Measurements from ENCODE around the gene ZDHHC7.

The ZDHHC7 gene

DNA sequence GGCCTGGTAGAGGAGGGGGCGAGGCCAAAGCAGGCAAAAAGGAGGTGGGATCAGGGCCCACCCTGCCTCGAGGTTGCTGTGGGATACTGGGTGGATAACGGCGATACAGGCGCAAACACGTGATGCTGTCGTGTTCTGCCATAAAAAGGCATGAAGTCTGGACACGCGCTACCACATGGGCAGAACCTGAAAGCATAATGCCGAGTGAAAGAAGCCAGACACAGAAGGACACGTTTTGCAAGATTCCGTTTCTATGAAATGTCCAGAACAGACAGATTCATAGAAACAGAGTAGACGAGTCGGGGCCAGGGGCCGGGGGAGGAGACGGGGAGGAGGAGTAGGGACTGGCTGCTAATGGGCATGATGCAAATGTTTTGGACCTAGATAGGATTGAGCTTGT lies 43.5 kb downstream of the ZDHHC7 start:
- Histone ChIP-seq H3K27ac (ENCODE audit: low read depth, low read length) (no peak overlapping the region), H3K36me3 (ENCODE audit: control insufficient read depth in 1 of 2, insufficient read depth in 2 of 2, low read length in 2 of 2) (no peaks in the 10 kb centered on the region), H3K9ac (ENCODE audit: low read depth in 1 of 2, low read length in 2 of 2) (no peak overlapping the region), H3K4me3 (ENCODE audit: low read depth in 1 of 2, low read length in 2 of 2) (no peak overlapping the region), H3K27me3 (ENCODE audit: control insufficient read depth in 1 of 2, insufficient read depth in 2 of 2, low read length in 2 of 2) (no peaks in the 10 kb centered on the region), H3K4me1 (ENCODE audit: control insufficient read depth in 1 of 2, insufficient read depth in 2 of 2, low read length in 2 of 2) (no peaks in the 10 kb centered on the region), H3K9me3 (ENCODE audit: control insufficient read depth in 1 of 2, low read length in 2 of 2) (no peaks in the 10 kb centered on the region)

DNA sequence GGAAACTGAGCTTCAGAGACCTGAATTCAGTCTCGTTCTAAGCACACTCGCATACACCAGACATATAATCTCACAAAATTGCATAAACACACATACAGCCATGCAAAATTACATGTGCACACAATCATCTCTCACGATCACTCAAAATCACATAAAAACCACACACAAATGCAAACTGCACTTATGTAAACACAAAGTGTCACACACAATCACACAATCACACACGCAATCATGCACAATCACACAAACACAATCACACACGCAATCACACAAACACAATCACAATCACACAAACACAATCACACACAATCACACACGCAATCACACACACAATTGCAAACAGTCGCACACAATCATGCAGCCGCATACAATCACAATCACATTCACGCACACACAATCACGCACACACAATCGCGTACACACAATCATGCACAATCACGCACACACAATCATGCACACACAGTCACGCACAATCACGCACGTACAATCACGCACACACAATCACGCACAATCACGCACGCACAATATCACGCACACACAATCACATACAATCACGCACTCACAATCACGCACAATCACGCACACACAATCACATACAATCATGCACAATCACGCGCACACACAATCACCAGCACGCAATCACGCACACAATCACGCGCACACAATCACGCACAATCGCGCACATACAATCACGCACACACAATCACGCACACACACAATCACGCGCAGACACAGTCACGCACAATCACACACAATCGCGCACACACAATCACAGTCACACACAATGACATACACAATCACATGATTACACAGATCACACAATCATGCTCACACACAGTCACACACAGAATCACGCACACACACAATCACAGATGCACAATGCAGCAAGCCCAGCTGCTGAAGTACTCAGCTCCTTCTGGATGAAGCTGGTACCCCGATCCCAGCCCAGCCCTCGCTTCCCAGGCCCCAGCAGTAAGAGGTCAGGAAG lies 45.6 kb downstream of the ZDHHC7 start:
- Histone ChIP-seq H3K4me3 (ENCODE audit: low read depth in 1 of 2, low read length in 2 of 2) (no peak overlapping the region), H3K36me3 (ENCODE audit: control insufficient read depth in 1 of 2, insufficient read depth in 2 of 2, low read length in 2 of 2) (no peaks in the 10 kb centered on the region), H3K27ac (ENCODE audit: low read depth, low read length) (no peak overlapping the region), H3K27me3 (ENCODE audit: control insufficient read depth in 1 of 2, insufficient read depth in 2 of 2, low read length in 2 of 2) (no peaks in the 10 kb centered on the region), H3K9me3 (ENCODE audit: control insufficient read depth in 1 of 2, low read length in 2 of 2) (no peaks in the 10 kb centered on the region), H3K4me1 (ENCODE audit: control insufficient read depth in 1 of 2, insufficient read depth in 2 of 2, low read length in 2 of 2) (no peaks in the 10 kb centered on the region), H3K9ac (ENCODE audit: low read depth in 1 of 2, low read length in 2 of 2) (no peak overlapping the region)

DNA sequence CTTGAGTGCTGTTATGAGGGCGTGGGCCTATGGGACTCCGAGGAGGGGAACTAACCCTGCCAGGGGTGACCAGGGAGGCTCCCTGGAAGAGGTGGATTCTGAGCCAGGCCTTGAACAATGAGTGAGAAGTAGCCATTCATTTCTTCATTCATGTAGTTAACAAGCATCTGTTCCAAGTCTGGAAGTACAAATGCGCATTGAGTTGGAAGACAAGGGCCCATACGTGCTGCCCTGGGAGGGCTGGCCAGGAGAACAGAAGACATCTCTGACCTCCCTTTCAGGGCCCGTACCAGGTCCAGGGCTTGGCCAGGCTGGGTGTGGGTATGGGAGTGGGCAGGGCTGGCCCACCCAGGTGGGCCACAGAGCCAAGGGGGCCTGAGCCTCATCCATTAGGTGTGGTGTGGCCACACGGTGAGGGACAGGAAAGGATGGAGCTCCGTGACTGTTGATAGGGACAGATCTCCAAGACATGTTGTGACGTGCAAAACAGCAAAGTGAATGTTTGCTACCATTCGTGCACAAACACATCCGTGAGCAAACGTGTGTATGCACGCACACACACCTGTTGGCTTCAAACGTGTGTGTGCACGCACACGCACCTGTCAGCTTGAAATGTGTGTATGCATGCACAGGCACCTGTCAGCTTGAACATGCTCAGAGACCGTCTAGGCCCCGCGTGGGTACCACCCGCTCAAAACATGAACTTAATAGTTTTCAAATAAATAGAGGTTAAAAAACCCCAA lies 46.8 kb downstream of the ZDHHC7 start:
- Histone ChIP-seq H3K4me3 (ENCODE audit: low read depth in 1 of 2, low read length in 2 of 2) (no peak overlapping the region), H3K27ac (ENCODE audit: low read depth, low read length) (no peak overlapping the region), H3K9ac (ENCODE audit: low read depth in 1 of 2, low read length in 2 of 2) (no peak overlapping the region), H3K9me3 (ENCODE audit: control insufficient read depth in 1 of 2, low read length in 2 of 2) (no peaks in the 10 kb centered on the region), H3K27me3 (ENCODE audit: control insufficient read depth in 1 of 2, insufficient read depth in 2 of 2, low read length in 2 of 2) (no peaks in the 10 kb centered on the region), H3K36me3 (ENCODE audit: control insufficient read depth in 1 of 2, insufficient read depth in 2 of 2, low read length in 2 of 2) (no peaks in the 10 kb centered on the region), H3K4me1 (ENCODE audit: control insufficient read depth in 1 of 2, insufficient read depth in 2 of 2, low read length in 2 of 2) (no peaks in the 10 kb centered on the region)

DNA sequence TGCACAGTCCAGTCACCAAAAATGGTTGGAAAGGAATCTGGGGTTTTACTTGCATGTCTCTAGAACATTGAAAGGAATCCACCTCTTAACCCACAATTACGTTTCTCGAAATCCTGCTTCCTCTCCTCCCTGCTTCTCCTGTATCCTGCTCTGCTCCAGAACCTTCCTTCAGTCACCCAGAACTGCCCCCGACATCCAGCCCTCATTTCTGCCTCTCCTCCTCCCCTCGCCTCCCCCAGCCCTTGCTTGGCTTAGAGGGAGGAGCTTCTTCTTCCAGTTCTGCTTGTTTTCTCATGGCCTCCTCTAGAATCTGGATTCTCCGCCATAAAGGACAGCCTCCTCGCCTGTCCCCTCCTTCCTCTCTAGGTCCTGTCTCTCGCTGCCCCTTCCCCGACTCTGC lies 48.3 kb downstream of the ZDHHC7 start:
- Histone ChIP-seq H3K27me3 (ENCODE audit: control insufficient read depth in 1 of 2, insufficient read depth in 2 of 2, low read length in 2 of 2) (no peaks in the 10 kb centered on the region), H3K27ac (ENCODE audit: low read depth, low read length) (no peak overlapping the region), H3K4me3 (ENCODE audit: low read depth in 1 of 2, low read length in 2 of 2) (no peak overlapping the region), H3K9ac (ENCODE audit: low read depth in 1 of 2, low read length in 2 of 2) (no peak overlapping the region), H3K9me3 (ENCODE audit: control insufficient read depth in 1 of 2, low read length in 2 of 2) (no peaks in the 10 kb centered on the region), H3K4me1 (ENCODE audit: control insufficient read depth in 1 of 2, insufficient read depth in 2 of 2, low read length in 2 of 2) (no peaks in the 10 kb centered on the region), H3K36me3 (ENCODE audit: control insufficient read depth in 1 of 2, insufficient read depth in 2 of 2, low read length in 2 of 2) (no peaks in the 10 kb centered on the region)

DNA sequence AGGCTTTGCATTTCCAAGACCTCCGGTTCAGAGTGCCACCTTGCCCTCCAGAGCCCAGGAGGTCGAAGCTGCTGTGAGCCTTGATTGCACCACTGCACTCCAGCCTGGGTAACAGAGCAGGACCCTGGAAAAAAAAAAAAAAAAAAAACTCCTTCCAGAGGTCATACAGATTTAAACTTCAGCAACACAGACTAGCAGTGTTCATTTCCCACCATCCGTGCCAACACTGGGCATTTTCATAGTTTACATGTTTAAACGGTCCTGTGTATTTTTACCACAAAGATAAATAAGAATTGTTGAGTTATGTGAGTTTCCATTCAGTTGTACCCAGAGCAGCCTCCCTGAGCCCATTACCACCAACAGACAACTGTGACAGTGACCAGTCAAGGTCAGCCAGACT lies 50.4 kb downstream of the ZDHHC7 start:
- Histone ChIP-seq H3K36me3 (ENCODE audit: control insufficient read depth in 1 of 2, insufficient read depth in 2 of 2, low read length in 2 of 2) (no peaks in the 10 kb centered on the region), H3K4me3 (ENCODE audit: low read depth in 1 of 2, low read length in 2 of 2) (no peak overlapping the region), H3K27me3 (ENCODE audit: control insufficient read depth in 1 of 2, insufficient read depth in 2 of 2, low read length in 2 of 2) (no peaks in the 10 kb centered on the region), H3K9me3 (ENCODE audit: control insufficient read depth in 1 of 2, low read length in 2 of 2) (no peaks in the 10 kb centered on the region), H3K4me1 (ENCODE audit: control insufficient read depth in 1 of 2, insufficient read depth in 2 of 2, low read length in 2 of 2) (no peaks in the 10 kb centered on the region), H3K9ac (ENCODE audit: low read depth in 1 of 2, low read length in 2 of 2) (no peak overlapping the region), H3K27ac (ENCODE audit: low read depth, low read length) (no peak overlapping the region)

DNA sequence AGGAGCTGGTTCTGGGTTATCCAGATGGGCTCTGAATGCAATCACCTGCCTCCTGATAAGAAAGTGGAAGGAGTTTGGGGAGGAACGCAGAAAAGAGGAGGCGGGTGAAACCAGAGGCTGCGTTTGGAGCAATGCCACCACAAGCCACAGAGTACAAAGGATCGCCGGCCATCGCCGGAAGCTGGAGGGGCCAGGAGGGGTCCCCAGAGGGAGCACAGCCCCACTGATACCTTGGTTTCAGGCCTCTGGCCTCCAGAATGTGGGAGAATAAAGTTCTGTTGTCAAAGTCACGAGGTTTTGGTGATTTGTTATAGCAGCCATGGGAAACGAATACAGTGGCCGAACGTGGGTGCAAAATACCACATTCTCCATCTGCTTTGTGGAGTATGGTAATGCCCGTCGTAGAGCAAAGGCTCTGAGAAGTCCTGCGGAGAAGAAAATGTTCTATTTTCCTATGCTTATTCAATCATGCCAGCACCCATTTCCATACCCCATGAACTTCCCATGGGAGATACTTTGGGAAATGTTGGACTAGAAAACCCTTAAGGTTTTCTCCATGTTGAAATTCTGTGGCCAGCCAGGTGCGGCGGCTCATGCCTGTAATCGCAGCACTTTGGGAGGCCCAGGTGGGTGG lies 51.4 kb downstream of the ZDHHC7 start:
- no peaks in the 10 kb centered on the region for H3K27me3 ChIP-seq (ENCODE audit: control insufficient read depth in 1 of 2, insufficient read depth in 2 of 2, low read length in 2 of 2)
- no peaks in the 10 kb centered on the region for H3K9me3 ChIP-seq (ENCODE audit: control insufficient read depth in 1 of 2, low read length in 2 of 2)
- H3K36me3 ChIP-seq (ENCODE audit: control insufficient read depth in 1 of 2, insufficient read depth in 2 of 2, low read length in 2 of 2), result no peaks in the 10 kb centered on the region
- no peaks in the 10 kb centered on the region for H3K4me1 ChIP-seq (ENCODE audit: control insufficient read depth in 1 of 2, insufficient read depth in 2 of 2, low read length in 2 of 2)
- H3K27ac ChIP-seq (ENCODE audit: low read depth, low read length), result no peak overlapping the region
- no peak overlapping the region for H3K9ac ChIP-seq (ENCODE audit: low read depth in 1 of 2, low read length in 2 of 2)
- no peak overlapping the region for H3K4me3 ChIP-seq (ENCODE audit: low read depth in 1 of 2, low read length in 2 of 2)

DNA sequence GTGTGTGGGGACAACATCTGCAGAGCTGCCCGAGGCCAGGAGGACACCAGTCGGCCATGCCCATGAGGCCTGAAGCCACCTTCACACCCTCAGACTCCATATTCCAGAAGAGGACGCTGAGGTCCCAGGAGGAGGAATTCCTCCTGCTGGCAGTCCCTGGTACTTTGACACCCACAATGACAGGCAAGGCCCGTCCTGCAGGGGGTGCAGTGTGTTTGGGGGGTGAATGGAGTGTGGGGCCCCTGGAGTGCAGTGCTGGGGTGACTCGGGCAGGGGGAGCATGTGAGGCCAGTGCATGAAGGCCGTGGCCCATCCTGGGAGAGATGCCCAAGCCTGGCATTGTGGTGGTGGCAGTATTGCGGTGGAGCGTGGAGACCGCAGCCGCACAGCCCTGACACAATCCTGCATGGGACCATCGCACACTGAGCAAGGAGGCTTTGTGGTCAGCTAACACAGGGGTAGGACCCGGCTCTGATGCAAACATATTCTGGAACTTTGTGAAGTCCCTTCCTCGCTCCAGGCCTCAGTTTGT lies 52.2 kb downstream of the ZDHHC7 start:
- H3K36me3 ChIP-seq (ENCODE audit: control insufficient read depth in 1 of 2, insufficient read depth in 2 of 2, low read length in 2 of 2), result no peaks in the 10 kb centered on the region
- H3K9ac ChIP-seq (ENCODE audit: low read depth in 1 of 2, low read length in 2 of 2), result no peak overlapping the region
- no peak overlapping the region for H3K27ac ChIP-seq (ENCODE audit: low read depth, low read length)
- H3K4me3 ChIP-seq (ENCODE audit: low read depth in 1 of 2, low read length in 2 of 2), result no peak overlapping the region
- H3K27me3 ChIP-seq (ENCODE audit: control insufficient read depth in 1 of 2, insufficient read depth in 2 of 2, low read length in 2 of 2), result no peaks in the 10 kb centered on the region
- H3K4me1 ChIP-seq (ENCODE audit: control insufficient read depth in 1 of 2, insufficient read depth in 2 of 2, low read length in 2 of 2), result no peaks in the 10 kb centered on the region
- no peaks in the 10 kb centered on the region for H3K9me3 ChIP-seq (ENCODE audit: control insufficient read depth in 1 of 2, low read length in 2 of 2)

DNA sequence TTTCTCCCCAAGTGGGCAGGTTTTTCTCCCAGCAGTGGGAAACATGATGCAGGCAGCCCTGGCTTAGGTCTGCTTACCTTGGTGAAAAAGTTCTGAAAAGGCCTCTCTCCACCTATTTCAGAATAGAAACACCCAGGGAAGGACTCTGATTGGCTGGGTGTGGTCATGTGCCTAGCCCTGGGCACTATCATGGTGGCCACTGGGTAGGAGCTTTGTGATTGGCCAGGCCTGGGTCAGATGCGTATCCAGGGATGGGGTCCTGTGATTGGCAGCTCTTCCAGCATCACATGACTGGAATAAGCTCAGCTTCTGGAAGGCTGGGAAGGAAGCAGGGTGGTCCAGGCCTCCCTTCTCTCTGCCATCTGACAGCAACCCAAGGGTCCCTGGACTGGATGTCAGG lies 53.5 kb downstream of the ZDHHC7 start:
- peaks cover 0 to 3% of the 10 kb centered on the region in 2 donors for H3K4me1 ChIP-seq (ENCODE audit: control insufficient read depth in 1 of 2, insufficient read depth in 2 of 2, low read length in 2 of 2)

DNA sequence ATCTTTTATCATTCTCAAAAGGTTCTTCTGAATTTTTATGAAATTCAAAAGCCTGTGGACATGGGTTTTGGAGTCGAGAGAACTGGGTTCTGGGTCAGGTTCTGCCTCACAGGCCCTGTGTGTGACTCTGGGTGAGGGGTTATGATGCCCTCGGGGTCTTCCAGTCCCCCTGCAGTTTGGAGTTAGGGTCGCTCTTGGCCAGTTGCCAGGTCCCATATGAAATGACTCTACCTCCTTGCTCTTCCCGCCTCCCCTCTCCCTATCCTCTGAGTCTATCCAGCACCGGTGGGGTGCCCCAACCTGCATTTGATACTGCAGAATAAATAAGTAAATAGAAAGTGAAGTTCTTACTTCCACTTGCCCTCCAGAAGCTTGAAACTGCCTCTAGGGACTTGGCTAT lies 54.1 kb downstream of the ZDHHC7 start:
- Histone ChIP-seq H3K27ac (ENCODE audit: low read depth, low read length) (no peak overlapping the region), H3K9ac (ENCODE audit: low read depth in 1 of 2, low read length in 2 of 2) (no peak overlapping the region), H3K4me3 (ENCODE audit: low read depth in 1 of 2, low read length in 2 of 2) (no peak overlapping the region), H3K27me3 (ENCODE audit: control insufficient read depth in 1 of 2, insufficient read depth in 2 of 2, low read length in 2 of 2) (no peaks in the 10 kb centered on the region), H3K4me1 (ENCODE audit: control insufficient read depth in 1 of 2, insufficient read depth in 2 of 2, low read length in 2 of 2) (peaks cover 0 to 9% of the 10 kb centered on the region in 2 donors), H3K9me3 (ENCODE audit: control insufficient read depth in 1 of 2, low read length in 2 of 2) (no peaks in the 10 kb centered on the region), H3K36me3 (ENCODE audit: control insufficient read depth in 1 of 2, insufficient read depth in 2 of 2, low read length in 2 of 2) (no peaks in the 10 kb centered on the region)

More for the DNA sequence above, 53.5 kb downstream of the ZDHHC7 start:
- no peaks in the 10 kb centered on the region for H3K27me3 ChIP-seq (ENCODE audit: control insufficient read depth in 1 of 2, insufficient read depth in 2 of 2, low read length in 2 of 2)
- no peaks in the 10 kb centered on the region for H3K9me3 ChIP-seq (ENCODE audit: control insufficient read depth in 1 of 2, low read length in 2 of 2)
- H3K36me3 ChIP-seq (ENCODE audit: control insufficient read depth in 1 of 2, insufficient read depth in 2 of 2, low read length in 2 of 2), result no peaks in the 10 kb centered on the region
- no peak overlapping the region for H3K27ac ChIP-seq (ENCODE audit: low read depth, low read length)
- H3K4me3 ChIP-seq (ENCODE audit: low read depth in 1 of 2, low read length in 2 of 2), result no peak overlapping the region
- H3K9ac ChIP-seq (ENCODE audit: low read depth in 1 of 2, low read length in 2 of 2), result no peak overlapping the region

DNA sequence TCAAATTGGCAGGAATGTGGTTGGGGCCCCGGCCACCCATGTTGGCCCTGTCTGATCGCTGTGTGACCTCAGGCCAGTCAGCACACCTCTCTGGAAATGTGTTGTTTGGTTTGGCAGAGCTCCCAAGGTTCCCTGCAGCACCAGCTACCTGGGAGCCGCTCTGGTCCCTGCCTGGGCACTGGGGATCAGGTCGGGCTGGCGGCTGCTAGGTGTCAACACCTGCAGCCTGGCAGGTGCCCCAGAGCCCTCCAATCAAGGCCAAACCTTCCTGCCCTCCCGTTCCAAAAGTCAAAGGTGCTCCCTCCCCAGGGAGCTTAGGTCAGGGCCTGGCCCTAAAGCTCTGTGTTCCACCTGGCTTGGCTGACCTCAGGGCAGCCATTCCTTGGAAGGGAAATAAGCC lies 55.9 kb downstream of the ZDHHC7 start:
- Histone ChIP-seq H3K9me3 (ENCODE audit: control insufficient read depth in 1 of 2, low read length in 2 of 2) (no peaks in the 10 kb centered on the region), H3K4me1 (ENCODE audit: control insufficient read depth in 1 of 2, insufficient read depth in 2 of 2, low read length in 2 of 2) (peaks cover 0 to 9% of the 10 kb centered on the region in 2 donors), H3K36me3 (ENCODE audit: control insufficient read depth in 1 of 2, insufficient read depth in 2 of 2, low read length in 2 of 2) (no peaks in the 10 kb centered on the region), H3K27ac (ENCODE audit: low read depth, low read length) (no peak overlapping the region), H3K4me3 (ENCODE audit: low read depth in 1 of 2, low read length in 2 of 2) (no peak overlapping the region), H3K9ac (ENCODE audit: low read depth in 1 of 2, low read length in 2 of 2) (no peak overlapping the region), H3K27me3 (ENCODE audit: control insufficient read depth in 1 of 2, insufficient read depth in 2 of 2, low read length in 2 of 2) (no peaks in the 10 kb centered on the region)
